D341Med (cell line): ENCODE measurements around the gene ZP3.
A peak's percentile ranks its signal among the peaks of the same experiment; 100 is the strongest.
"Not testable (repeated sequence)": the region's sequence is repeated elsewhere in the genome, so short reads cannot be mapped to it uniquely, and the experiment has no call there.

Source experiments
- DNase-seq: peaks from one replicate; pipeline ENCODE4 v3.0.0; 2012; ENCODE audit warnings: low spot score

The ZP3 gene

DNA sequence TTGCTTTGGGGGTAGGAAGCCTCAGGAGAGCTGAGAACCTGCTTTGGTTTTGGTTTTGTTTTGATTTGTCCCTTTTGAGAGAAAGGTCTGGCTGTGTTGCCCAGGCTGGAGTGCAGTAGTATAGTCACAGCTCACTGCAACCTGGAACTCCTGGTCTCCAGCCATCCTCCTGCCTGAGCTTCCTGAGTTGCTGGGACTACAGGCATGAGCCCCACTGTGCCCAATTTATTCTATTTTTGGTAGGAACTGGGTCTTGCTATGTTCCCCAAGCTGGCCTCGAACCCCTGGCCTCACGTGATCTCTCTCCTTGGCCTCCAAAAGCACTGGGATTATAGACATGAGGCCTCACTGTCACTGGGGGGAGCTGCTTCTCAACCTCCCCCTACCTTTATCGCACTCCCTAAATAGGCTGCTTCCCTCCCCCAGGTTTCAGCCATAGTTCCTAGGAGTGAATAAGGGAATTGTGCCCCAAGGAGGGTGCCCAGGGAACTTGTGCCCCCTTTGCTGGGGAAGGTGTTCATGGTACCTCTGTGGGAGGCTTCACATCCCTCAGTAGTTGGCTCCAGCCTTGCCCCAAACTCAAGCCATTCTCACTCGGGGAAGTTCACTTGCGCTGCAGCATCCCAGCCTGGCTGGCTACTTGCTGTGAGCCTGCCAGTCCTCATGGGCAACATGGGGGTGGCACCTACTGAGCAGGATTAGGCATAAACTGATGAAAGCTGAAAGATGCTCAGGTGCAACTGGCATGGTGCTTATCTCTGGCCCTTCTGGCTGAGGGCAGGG lies 18.1 kb downstream of the ZP3 start:
- DNase-seq, result not testable (repeated sequence)

DNA sequence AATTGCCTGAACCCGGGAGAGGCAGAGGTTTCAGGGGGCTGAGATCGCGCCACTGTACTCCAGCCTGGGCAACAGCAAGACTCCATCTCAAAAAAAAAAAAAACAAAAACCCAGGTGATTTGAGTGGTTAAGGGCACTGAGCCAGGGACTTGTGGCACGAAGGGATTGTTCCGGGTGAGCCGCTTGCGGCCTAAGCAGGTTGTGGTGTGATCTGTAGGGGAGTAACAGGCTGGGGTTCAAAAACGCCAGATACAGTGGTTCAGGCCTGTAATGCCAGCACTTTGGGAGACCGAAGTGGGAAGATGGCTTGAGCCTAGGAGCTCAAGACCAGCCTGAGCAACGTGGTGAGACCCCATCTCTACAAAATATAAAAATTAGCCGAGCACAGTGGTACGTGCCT lies 19.1 kb downstream of the ZP3 start:
- not testable (repeated sequence) for DNase-seq

DNA sequence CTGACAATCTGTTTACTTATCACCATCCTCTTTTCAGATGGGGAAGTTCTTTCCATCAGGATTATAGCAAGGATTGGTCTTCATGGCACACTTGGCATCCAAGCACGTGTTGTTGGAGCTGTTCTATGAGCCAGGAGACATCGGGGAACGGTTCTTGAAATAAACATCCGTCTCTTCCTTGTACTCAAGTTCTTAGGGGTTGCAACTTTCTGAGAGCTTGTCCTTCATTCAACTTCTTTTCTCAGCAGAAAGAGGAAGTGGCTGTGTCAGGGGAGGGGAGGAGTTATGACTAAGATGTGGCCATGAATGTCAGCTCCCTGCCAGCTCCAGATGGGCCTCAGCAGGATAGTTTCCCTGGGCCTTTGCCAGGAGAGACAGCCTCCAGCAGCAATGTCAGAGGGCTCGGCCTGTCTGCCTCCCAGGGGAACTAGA lies 20.8 kb downstream of the ZP3 start:
- DNase-seq, result not testable (repeated sequence)

DNA sequence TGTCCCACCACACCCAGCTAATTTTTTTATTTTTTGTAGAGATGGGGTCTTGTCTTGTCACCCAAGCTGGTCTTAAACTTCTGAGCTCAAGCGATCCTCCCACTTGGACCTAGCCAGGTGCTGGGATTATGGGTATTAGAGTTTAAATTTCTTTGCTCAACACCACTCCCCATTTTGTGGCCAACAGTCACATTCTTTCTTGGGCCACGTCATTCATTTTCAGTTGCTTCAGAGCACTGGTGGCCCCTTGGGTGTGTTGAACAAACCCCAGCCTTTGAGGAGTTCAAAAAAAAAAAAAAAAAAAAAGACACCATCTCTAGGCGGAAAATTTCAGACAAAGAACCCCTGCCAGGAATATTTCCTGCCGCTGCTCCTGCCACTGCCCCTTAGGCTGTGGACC lies 32.3 kb downstream of the ZP3 start:
- not testable (repeated sequence) for DNase-seq

DNA sequence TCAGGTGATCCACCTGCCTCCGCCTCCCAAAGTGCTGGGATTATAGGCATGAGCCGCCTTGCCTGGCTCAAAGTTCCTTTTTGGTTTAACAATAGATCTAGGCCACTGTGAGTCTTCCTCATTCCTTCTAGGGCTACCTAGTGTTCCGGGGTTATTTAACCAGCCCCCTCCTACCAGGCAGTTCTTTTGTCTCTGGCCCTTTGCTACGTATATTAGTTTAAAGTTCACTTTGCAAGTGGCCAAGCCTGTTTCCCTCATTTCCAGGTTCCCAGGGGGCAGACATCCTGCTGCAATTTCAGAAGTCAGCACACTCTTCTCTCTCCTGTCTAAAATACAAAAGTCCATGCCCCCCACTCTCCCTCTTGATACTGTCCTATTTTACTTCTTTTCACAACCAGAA lies 33.8 kb downstream of the ZP3 start:
- DNase-seq, result not testable (repeated sequence)

DNA sequence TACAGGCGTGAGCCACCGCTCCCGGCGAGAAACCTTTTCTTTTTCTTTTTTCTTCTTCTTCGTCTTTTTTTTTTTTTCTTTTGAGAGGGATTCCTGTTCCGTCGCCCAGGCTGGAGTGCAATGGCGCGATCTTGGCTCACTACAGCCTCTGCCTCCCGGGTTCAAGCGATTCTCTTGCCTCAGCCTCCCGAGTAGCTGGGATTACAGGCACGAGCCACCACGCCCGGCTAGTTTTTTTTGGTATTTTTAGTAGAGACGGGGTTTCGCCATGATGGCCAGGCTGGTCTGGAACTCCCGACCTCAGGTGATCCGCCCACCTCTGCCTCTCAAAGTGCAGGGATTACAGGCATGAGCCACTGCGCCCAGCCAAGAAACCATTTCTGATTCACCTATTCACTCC lies 36.0 kb downstream of the ZP3 start:
- DNase-seq, result not testable (repeated sequence)

DNA sequence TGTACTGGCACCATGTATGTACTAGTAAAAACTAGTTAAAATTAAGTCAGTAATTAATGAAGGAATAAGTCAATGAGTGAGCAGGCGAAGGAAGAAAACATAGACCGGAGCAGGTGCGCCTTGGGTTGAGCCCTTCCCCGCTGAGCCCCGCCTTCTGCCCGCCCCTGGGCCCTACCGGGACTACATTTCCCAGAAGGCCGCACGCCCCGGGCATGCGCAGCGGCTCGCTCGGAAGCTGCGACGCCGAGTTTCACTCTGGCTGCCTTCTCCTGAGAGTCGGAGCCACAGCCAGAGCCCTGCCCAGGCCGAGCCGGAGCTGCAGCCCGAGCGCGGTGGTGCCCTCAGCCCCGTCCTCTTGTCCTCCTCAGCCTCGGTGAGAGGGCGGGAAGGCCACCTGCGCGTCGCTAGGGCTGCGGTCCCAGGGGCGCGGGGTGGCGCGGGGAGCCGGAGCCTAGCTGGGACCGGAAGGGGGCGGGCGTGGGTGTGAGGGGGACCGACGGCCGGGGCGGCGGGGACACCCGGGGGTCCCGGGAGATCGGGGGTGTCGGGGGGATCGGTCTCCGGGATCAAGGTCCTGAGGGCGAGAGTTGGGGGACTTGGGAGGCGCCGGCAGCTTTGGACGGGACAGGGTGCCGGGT lies 36.8 kb downstream of the ZP3 start, which contains the start of gene DTX2:
DTX2 (plus strand) TSS at position 246 of the 638 bp plus-strand sequence. CDS start 18,801 bp downstream, outside the sequence.
- DNase-seq, result not testable (repeated sequence)

DNA sequence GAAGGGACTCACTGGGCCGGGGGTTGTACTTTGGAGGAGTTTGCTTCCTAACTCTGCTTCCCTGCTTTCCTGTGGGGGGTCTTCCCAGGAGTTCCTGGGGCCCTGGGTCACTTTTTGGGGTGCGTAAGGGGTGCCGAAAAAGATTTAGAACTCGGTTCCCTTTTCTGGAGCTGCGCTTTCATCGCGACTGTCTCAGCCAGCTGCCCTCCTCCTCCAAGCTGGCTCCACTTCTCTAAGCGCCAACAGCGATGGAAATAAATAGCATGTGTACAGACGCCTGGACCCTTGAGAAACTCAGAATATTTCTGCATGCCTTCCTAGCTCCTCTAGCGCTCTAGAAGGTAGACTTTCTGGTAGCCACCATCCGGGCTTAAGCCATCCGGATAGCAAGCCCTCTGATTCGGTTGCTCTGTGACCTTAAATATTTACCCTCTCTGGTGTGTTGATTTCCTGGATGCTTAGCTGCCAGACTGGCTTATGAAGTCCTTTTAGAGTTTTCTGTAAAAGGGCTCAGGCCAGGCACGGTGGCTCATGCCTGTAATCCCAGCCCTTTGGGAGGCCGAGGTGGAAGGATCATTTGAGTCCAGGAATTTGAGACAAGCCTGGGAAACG lies 37.6 kb downstream of the ZP3 start:
- not testable (repeated sequence) for DNase-seq

DNA sequence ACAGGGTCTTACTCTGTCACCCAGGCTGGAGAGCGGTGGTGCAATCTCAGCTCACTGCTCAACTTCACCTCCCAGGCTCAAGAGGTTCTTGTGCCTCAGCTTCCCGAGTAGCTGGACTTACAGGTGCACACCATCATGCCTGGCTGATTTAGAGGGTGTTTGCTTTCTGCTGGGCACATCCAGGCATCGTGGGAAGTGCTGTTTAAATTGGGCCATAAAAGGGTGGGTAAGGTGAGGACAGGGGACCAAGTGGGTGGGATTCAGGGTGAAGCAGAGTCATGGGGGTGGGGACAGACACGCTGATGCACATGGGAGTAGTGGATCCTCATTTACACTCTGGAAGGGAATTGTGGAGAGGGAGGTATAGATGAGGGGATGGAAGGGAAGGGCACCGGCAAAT lies 40.2 kb downstream of the ZP3 start:
- not testable (repeated sequence) for DNase-seq

DNA sequence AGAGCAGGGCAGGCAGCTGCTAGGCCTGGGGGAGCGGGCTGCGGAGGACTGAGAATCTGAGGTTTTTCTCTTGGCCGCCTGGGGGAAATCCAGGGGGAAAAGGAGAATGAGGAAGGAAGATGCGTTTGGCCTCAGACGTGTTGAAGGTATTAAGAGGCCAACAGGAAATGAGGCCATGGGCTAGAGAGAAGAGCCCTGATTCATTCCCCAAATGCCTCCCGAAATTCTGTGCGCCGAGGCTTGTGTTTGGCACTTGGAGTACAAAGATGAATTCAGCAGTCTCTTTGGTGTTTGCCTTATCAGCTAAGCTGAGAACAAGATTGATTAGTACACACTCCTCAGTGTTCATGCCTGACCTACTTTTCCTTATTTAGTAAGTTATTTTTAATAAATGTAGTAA lies 41.2 kb downstream of the ZP3 start:
- DNase-seq, result not testable (repeated sequence)

DNA sequence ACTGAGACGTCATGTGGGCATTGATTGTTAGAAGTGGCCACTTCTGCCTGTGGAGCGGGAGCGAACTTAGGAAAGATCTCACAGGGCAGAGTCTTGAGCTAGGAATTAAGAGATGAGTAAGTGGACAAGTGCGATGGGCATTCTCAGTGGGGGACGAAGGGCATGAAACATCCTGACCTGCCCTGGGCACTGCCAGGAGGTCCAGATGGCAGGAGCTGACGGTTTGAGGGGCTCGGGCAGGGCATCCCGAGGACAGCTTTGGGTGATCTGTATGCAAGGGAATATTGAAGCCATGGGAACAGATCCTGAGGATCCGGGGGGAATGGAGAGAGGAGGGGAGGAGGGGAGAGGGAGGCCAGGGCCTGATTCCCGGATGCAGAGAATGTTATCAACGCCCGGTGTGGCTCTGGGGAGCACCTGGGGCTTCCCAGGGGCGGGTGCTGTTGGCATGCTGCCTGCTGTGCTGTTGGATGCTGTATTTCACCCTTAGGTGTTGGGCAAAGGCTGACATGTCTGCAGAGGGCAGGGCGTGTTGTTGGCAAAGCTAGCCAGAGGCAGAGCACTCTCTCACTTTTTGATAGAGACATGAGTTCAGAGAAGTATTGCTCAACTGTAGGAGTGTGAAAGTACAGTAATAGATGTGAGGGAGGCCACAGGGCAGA lies 43.1 kb downstream of the ZP3 start:
- DNase-seq, result peak; percentile 15

DNA sequence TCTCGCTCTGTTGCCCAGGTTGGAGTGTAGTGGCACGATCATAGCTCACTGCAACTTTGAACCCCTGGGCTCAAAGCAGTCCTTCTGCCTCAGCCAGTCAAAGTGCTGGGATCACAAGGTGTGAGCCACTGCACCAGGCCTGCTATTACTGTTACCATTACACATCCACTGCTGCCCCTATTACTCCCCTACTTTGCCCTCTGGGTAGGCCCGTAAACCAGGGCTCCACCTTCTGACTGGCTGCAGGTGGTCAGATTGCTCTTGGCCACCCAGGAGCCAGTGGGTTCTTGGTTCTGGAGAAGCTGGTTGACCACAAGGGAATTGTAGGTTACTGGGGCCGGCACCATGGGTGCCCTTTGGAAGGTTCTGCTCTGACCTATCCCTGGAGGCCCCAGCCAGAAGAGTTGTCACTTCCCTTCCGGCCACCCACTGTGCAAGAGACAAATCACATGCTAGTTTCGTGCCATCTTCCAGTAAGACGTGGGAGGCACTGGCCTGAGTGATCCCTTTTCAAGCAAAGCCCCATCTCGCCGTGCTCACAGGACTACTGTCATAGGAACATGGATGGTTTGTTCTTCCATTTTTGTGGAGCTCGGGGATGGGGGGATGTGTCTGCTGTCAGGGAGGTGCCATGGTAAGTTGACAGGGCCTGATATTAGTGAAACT lies 46.9 kb downstream of the ZP3 start:
- DNase-seq, result not testable (repeated sequence)

DNA sequence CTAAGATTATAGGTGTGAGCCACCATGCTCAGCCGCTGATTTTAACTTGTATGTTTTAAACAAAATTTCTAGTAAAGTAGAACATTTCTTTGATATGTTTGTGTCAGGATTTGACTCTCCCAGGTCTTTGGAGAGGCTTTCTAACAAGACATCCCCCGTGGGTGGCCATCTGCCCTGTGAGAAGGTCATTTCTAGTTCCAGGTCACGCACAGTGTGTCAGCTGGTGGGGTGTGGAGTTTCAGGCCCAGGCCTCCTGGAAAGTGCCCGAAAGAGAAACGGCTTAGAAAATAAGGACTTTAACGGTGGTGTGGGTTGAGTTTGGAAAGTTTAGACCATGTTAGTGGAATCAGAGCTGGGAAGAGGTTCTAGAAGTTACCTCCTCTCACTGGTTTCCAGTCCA lies 48.3 kb downstream of the ZP3 start:
- not testable (repeated sequence) for DNase-seq

DNA sequence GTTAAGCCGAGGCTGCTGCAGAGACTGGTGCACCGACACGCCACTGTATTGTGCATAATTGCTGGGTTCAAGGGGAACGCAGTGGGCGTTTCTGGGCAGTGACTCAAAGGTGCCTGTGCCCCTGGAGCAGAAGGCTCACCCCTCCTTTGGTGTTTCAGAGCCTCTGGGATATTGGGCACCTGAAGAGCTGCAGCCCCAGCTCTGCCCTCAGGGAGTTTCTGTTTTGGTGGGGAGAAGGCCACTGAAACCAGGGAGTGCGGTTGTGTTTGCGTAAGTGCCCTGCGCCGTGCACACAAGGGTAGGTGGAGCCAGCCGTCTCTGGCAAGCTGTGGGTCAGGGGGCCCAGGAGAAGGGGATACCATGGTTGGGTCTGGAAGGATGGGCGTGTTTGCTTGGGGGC lies 51.5 kb downstream of the ZP3 start:
- DNase-seq, result not testable (repeated sequence)

DNA sequence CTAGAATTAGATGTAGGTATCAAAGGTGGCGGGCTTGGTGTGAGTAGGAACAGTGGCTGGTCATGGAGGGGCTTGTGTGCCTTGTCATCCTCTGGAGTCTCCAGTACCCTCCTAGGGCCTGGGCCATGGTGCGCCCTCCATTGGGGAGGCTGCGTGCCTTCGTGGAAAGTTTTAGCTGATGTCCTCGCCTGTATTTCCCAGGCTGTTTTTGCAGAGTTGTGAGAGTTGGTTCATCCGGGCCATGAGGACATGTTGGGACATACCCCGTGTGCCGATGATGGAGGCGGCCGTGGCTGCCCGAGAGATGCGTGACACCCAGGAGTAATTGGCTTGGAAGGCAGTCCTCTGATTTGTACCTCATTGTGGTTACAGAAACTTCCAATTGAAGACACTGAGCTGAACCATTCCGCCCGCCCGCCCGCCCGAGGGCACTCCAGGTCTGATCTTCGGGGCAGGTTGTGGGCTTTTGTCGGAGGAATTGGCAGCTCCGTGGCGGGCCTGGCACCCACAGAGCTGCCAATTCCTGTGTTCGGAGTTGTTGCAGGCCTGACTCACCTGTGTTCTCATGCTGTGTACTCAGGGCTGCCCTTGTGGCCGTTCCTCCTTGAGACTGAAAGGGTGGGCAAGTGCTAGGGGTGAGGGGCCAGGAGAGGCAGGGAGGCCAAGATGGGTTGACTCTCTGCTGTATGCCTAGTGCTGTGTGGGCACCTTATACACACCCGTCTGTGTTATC lies 52.2 kb downstream of the ZP3 start:
- DNase-seq, result not testable (repeated sequence)

DNA sequence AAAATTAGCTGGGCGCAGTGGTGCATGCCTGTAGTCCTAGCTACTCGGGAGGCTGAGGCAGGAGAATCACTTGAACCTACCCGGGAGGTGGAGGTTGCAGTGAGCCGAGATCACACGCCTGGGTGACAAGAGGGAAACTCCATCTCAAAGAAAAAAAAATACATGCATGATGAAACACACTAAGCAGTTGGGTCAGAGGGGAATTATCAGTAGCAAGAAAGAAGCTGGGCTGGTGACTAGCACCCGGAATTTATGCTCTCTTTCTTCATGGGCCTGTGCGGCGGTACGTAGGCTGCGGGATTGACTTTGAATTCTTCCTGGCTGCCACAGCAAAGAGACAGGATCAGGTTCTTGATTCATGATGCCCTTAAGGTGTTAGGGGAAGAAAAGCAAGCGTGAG lies 54.9 kb downstream of the ZP3 start:
- not testable (repeated sequence) for DNase-seq

DNA sequence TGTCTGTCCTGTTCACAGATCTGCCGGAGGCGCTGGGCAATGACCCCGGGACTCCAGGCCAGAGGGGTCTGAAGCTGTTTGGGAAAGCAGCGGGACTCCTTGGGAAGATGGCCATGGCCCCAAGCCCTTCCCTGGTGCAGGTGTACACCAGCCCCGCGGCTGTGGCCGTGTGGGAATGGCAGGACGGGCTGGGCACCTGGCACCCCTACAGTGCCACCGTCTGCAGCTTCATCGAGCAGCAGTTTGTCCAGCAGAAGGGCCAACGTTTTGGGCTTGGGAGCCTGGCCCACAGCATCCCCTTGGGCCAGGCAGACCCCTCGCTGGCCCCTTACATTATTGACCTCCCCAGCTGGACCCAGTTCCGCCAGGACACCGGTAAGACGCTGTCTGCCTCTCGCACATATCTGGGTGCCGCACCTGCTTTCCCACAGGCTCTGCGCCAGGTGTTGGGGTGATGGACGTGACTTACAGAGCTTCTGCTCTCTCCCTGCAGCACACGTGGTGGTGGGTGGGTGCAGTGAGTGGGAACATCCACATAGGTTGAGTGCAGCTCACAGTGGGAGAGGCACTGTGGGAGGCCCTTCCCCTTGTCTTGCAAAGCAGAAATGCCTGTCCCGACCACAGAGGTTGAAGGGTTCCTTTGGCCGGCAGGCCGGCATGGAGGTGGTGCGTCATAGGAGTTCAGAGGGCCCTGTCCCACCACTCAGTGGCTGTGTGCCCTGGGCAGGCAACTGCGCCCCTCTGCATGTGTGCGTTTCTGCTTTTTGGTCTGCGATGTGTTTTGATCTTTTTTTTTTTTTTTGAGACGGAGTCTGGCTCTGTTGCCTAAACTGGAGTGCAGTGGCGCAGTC lies 55.9 kb downstream of the ZP3 start:
- not testable (repeated sequence) for DNase-seq

DNA sequence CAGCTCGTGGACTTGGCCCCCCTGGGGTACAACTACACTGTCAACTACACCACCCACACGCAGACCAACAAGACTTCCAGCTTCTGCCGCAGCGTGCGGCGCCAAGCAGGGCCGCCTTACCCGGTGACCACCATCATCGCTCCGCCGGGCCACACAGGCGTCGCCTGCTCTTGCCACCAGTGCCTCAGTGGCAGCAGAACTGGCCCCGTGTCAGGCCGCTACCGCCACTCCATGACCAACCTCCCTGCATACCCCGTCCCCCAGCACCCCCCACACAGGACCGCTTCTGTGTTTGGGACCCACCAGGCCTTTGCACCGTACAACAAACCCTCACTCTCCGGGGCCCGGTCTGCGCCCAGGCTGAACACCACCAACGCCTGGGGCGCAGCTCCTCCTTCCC lies 57.9 kb downstream of the ZP3 start:
- DNase-seq, result not testable (repeated sequence)

DNA sequence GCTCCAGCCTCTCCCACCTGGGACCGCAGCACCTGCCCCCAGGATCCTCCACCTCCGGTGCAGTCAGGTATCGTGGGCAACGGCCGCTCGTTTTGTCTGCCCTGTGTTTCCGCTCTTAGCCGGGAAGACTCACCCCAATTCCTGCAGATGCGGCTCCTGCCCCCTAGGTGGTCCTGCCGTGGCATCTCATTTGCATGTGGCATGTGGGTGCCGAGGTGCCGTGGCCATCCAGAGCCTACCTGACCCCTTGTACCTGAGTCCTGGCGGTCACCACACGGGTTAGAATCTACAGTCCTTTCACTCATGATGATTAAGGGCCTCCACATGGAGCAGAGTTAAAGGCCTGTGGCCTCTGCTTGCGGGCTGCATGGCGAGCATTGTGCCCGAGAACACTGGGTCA lies 58.3 kb downstream of the ZP3 start:
- DNase-seq, result not testable (repeated sequence)

DNA sequence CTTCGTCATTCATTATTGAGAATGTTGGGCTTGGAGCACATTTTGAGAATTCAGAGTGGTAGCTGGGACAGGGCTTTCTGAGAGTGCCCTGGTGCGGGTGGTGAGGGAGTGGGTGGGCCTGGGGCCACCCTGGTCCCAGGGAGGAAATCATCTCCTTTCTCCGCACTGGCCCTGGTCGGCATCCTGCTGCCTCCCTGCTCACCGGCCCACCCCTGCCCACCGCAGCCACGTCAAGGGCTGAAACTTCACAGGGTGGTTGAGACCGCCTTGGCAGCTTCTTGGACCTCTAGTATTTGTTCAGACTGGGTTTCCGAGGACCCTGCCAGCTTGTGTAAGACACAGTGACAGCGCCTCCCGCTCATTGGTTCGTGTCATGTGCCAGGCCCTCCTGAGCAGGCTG lies 59.7 kb downstream of the ZP3 start:
- not testable (repeated sequence) for DNase-seq
